Type B pancreatic cell (in vitro differentiated cells): ENCODE measurements around the gene RBM17. TPM values are rescaled to one million over a fixed set of nuclear protein-coding genes. Genes with fewer than 3 reads are reported as not detected.

Source experiments
- DNase-seq: peaks from one replicate; pipeline ENCODE4 v3.0.0; 2021; ENCODE audit warnings: mixed read lengths; ENCODE audit not compliant: unreplicated experiment; ENCODE audit errors: extremely low spot score
- H3K27ac Mint-ChIP-seq: 2 replicates; pipeline ENCODE4 v1.8.0; 2021; ENCODE audit warnings: mild to moderate bottlenecking, mixed read lengths
- H3K27me3 Mint-ChIP-seq: 2 replicates; pipeline ENCODE4 v1.8.0; 2021; ENCODE audit warnings: mixed read lengths
- H3K36me3 Mint-ChIP-seq: 2 replicates; pipeline ENCODE4 v1.8.0; 2021; ENCODE audit warnings: mixed read lengths
- H3K4me1 Mint-ChIP-seq: one replicate; pipeline ENCODE4 v1.8.0; 2021; ENCODE audit warnings: mixed read lengths; ENCODE audit not compliant: unreplicated experiment
- H3K4me3 Mint-ChIP-seq: 2 replicates; pipeline ENCODE4 v1.8.0; 2021; ENCODE audit warnings: mild to moderate bottlenecking, mixed read lengths
- H3K9me3 Mint-ChIP-seq: 2 replicates; pipeline ENCODE4 v1.8.0; 2021; ENCODE audit warnings: mixed read lengths
- total RNA-seq: library from RNA; stranded (reverse); gene quantifications from 2 replicates; pipeline ENCODE4 v1.2.1, GENCODE V29; 2021; ENCODE audit warnings: low replicate concordance
- TF ChIP-seq, protein P1 (sequence below): fragments of 200-600 bp; sonication (generic); conservative IDR thresholded peaks from 2 replicates; pipeline ENCODE4 v1.5.0; 2021; ENCODE audit warnings: antibody characterized with exemption, mild to moderate bottlenecking

The RBM17 gene
- total RNA-seq, 1 donor from 2014 or later = 105 TPM

GRCh38 chr10:6135039-6135438 lies 46.2 kb downstream of the RBM17 start:
- Mint-ChIP-seq H3K4me1 (peaks cover 12% of the 10 kb centered on the region), H3K9me3 (no peaks in the 10 kb centered on the region), H3K27me3 (peaks cover 37% of the 10 kb centered on the region), H3K27ac (no peak overlapping the region), H3K36me3 (no peaks in the 10 kb centered on the region), H3K4me3 (no peak overlapping the region)
- TF ChIP-seq, protein P1, sequence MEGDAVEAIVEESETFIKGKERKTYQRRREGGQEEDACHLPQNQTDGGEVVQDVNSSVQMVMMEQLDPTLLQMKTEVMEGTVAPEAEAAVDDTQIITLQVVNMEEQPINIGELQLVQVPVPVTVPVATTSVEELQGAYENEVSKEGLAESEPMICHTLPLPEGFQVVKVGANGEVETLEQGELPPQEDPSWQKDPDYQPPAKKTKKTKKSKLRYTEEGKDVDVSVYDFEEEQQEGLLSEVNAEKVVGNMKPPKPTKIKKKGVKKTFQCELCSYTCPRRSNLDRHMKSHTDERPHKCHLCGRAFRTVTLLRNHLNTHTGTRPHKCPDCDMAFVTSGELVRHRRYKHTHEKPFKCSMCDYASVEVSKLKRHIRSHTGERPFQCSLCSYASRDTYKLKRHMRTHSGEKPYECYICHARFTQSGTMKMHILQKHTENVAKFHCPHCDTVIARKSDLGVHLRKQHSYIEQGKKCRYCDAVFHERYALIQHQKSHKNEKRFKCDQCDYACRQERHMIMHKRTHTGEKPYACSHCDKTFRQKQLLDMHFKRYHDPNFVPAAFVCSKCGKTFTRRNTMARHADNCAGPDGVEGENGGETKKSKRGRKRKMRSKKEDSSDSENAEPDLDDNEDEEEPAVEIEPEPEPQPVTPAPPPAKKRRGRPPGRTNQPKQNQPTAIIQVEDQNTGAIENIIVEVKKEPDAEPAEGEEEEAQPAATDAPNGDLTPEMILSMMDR = no peak
- no peak for DNase-seq

DNA sequence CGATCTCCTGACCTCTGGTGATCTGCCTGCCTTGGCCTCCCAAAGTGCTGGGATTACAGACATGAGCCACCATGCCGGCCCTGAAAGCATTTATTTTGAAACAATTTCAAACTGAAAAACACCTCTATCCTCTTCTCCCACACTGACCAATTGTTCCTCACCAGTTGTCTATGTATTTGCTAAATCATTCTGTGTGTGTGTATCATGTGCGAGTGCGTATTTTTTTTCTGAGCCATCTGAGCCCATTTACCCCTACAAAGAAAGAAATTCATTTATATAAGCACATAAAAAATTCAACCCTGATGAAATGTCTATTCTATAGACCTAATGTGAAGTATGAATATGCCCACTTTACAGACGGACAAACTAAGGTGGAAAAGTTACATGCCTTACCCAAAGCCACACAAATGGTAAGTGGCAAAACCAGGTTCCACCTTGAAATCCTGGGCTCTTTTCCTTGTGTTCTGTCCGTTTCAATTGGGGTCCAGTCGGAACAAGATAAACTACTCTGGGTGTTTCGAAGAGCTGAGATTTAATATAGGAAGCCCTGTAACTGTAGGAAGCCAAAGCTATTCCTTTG lies 46.8 kb downstream of the RBM17 start:
- H3K36me3 Mint-ChIP-seq = no peaks in the 10 kb centered on the region
- no peak overlapping the region for H3K27ac Mint-ChIP-seq
- H3K4me1 Mint-ChIP-seq = peaks cover 12% of the 10 kb centered on the region
- no peak for DNase-seq
- H3K4me3 Mint-ChIP-seq = no peak overlapping the region
- TF ChIP-seq, protein P1 = no peak
- H3K9me3 Mint-ChIP-seq = no peaks in the 10 kb centered on the region
- H3K27me3 Mint-ChIP-seq = peaks cover 37% of the 10 kb centered on the region

DNA sequence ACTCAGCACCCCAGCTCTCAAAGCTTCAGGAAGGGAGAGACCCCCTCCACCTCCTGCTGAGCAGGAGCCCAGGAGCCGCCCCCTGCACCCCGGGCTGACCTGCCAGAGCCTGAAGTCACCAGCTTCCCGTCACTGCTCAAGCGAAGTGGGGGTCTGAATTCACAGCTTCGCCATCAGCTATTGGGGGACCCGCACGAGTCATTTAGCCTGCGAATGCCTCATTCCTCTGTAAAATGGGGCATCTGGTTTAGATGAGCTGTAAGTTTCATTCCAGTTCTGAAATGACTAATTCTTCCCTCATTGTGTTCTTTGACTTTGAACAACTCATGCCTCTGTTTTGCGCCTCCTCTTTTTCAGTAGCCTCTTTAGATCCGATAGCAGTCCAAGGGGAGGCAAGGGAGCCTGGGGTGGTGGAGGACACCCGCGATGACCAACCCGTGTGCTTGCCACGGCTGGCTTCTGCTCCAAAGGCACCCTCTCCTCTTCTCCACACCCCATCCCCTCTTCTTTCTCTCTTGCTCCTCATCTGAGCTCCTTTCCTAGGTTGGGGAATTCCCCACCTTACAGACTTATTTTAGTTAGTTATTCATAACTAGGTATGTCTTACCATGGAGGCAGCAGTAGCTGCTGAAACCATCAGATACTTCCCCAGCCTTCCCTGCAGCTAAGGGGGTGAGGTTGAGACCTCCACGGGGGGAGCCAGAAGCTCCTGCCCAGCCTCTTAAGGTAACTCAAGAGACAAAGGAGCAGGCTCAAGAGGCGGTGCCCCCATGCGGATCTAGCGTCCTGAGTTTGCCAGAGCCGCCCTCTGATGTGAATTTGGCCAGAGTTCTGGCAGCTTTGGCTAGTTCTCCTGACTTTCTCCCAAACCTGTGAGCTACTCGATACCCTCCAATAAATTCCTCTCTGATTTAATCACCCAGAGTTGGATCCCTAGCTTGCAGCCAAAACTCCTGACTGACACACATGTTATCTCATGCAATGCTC lies 47.7 kb downstream of the RBM17 start:
- DNase-seq = no peak
- TF ChIP-seq, protein P1 = no peak
- peaks cover 3% of the 10 kb centered on the region for H3K9me3 Mint-ChIP-seq
- H3K4me3 Mint-ChIP-seq = no peak overlapping the region
- no peak overlapping the region for H3K27ac Mint-ChIP-seq
- no peaks in the 10 kb centered on the region for H3K36me3 Mint-ChIP-seq
- H3K4me1 Mint-ChIP-seq = peaks cover 6% of the 10 kb centered on the region
- peaks cover 45% of the 10 kb centered on the region for H3K27me3 Mint-ChIP-seq

GRCh38 chr10:6138456-6138855 lies 49.6 kb downstream of the RBM17 start:
- TF ChIP-seq, protein P1 = no peak
- no peak for DNase-seq
- Mint-ChIP-seq H3K4me3 (no peak overlapping the region), H3K27ac (no peak overlapping the region), H3K36me3 (no peaks in the 10 kb centered on the region), H3K9me3 (peaks cover 4% of the 10 kb centered on the region), H3K27me3 (peaks cover 54% of the 10 kb centered on the region), H3K4me1 (peaks cover 6% of the 10 kb centered on the region)

GRCh38 chr10:6139470-6139869 lies 50.6 kb downstream of the RBM17 start:
- no peak for DNase-seq
- peaks cover 4% of the 10 kb centered on the region for H3K9me3 Mint-ChIP-seq
- H3K27ac Mint-ChIP-seq = no peak overlapping the region
- no peak overlapping the region for H3K4me3 Mint-ChIP-seq
- H3K4me1 Mint-ChIP-seq = peaks cover 7% of the 10 kb centered on the region
- H3K36me3 Mint-ChIP-seq = no peaks in the 10 kb centered on the region
- TF ChIP-seq, protein P1 = no peak
- peaks cover 57% of the 10 kb centered on the region for H3K27me3 Mint-ChIP-seq
